Tibial artery (tissue), 4 donors: ENCODE data around the gene RALBP1.

ENCODE experiments used
- DNase-seq, 2 donors: peaks; one replicate each; pipeline ENCODE4 v3.0.0-alpha.2; 2019
- H3K27ac ChIP-seq, 2 donors: fragments of 200-600 bp; sonication (generic) in 1 of 2; 1 replicate in 1 of 2; 2 replicates in 1 of 2; pipeline ENCODE4 v1.5.1; 2018 to 2019; ENCODE audit warnings: mild to moderate bottlenecking in 1 of 2
- H3K27me3 ChIP-seq, 2 donors: fragments of 200-600 bp; sonication (generic) in 1 of 2; one replicate each; pipeline versions ENCODE4 v1.5.1 to v1.6.0; 2016 to 2019
- H3K36me3 ChIP-seq, 3 donors: fragments of 200-600 bp; sonication (generic) in 2 of 3; one replicate each; pipeline ENCODE4 v1.5.1; 2016 to 2019; ENCODE audit warnings: mild to moderate bottlenecking in 2 of 3
- H3K4me1 ChIP-seq, 4 donors: fragments of 200-600 bp; sonication (generic) in 2 of 4; 1 replicate in 3 of 4; 2 replicates in 1 of 4; pipeline ENCODE4 v1.5.1; 2016 to 2019
- H3K4me3 ChIP-seq, 2 donors: fragments of 200-600 bp; sonication (generic) in 1 of 2; 1 replicate in 1 of 2; 2 replicates in 1 of 2; pipeline ENCODE4 v1.5.1; 2018 to 2019; ENCODE audit warnings: mild to moderate bottlenecking in 2 of 2
- H3K9me3 ChIP-seq, 3 donors: fragments of 200-600 bp; sonication (generic) in 1 of 3; one replicate each; pipeline ENCODE4 v1.5.1; 2016 to 2019
- CTCF ChIP-seq, 2 experiments: fragments of 200-600 bp in 1 of 2; fragments of 450-650 bp in 1 of 2; IDR thresholded peaks; one replicate each; pipeline ENCODE4 v1.5.1; 2017 to 2019; ENCODE audit warnings: antibody characterized with exemption in 2 of 2, mild to moderate bottlenecking in 1 of 2, moderate library complexity in 1 of 2
- intact Hi-C: fragments of 100-400 bp; cut with DNase I; formaldehyde crosslinking; loops from one replicate; pipeline ENCODE4 v1.15.0; 2023; ENCODE audit warnings: low total_unique reads

The RALBP1 gene

GRCh38 chr18:9466127-9466526 is 9.2 kb upstream of the RALBP1 start:
- Histone ChIP-seq H3K4me1 (no peaks in the 10 kb centered on the region), H3K27me3 (no peaks in the 10 kb centered on the region), H3K36me3 (no peaks in the 10 kb centered on the region), H3K4me3 (no peak overlapping the region), H3K27ac (no peak overlapping the region), H3K9me3 (peaks cover 0 to 15% (median 11%) of the 10 kb centered on the region in 3 donors)
- TF ChIP-seq CTCF (IDR thresholded peaks at IDR 0.05), result no peak
- intact Hi-C loops, result no loop called here
- DNase-seq, result no peak

GRCh38 chr18:9466846-9467245 is 8.5 kb upstream of the RALBP1 start:
- no peaks in the 10 kb centered on the region for H3K27me3 ChIP-seq
- H3K4me1 ChIP-seq, result no peaks in the 10 kb centered on the region
- peaks cover 0 to 15% (median 11%) of the 10 kb centered on the region in 3 donors for H3K9me3 ChIP-seq
- no peak for TF ChIP-seq CTCF (IDR thresholded peaks at IDR 0.05)
- no peak for DNase-seq
- intact Hi-C loops, result no loop called here
- H3K36me3 ChIP-seq, result no peaks in the 10 kb centered on the region
- H3K27ac ChIP-seq, result no peak overlapping the region
- H3K4me3 ChIP-seq, result no peak overlapping the region

- DNase-seq, result no peak
- intact Hi-C loops, result no loop called here
- Histone ChIP-seq H3K4me3 (no peak overlapping the region), H3K9me3 (peaks cover 0 to 15% (median 11%) of the 10 kb centered on the region in 3 donors), H3K27me3 (no peaks in the 10 kb centered on the region), H3K27ac (no peak overlapping the region), H3K36me3 (no peaks in the 10 kb centered on the region), H3K4me1 (peaks cover 0 to 2% (median under 1%) of the 10 kb centered on the region in 4 donors)
- no peak for TF ChIP-seq CTCF (IDR thresholded peaks at IDR 0.05)
Observed at GRCh38 chr18:9468998-9469397, 6.3 kb upstream of the RALBP1 start.

GRCh38 chr18:9469685-9470084 is 5.6 kb upstream of the RALBP1 start:
- Histone ChIP-seq H3K27me3 (no peaks in the 10 kb centered on the region), H3K9me3 (peaks cover 0 to 15% (median 11%) of the 10 kb centered on the region in 3 donors), H3K27ac (no peak overlapping the region), H3K4me1 (peaks cover 0 to 7% (median 3%) of the 10 kb centered on the region in 4 donors), H3K36me3 (no peaks in the 10 kb centered on the region), H3K4me3 (no peak overlapping the region)
- no peak for DNase-seq
- intact Hi-C loops, result no loop called here
- no peak for TF ChIP-seq CTCF (IDR thresholded peaks at IDR 0.05)

GRCh38 chr18:9474108-9474982 is 968 bp upstream of the RALBP1 start:
- intact Hi-C loops, result loop anchor here (2.0 kb wide), 1 partner anchor 140 kb away; the partner anchor contains the start of gene TWSG1
- H3K27me3 ChIP-seq, result no peaks in the 10 kb centered on the region

More at GRCh38 chr18:9474108-9474982, 968 bp upstream of the RALBP1 start:
- Histone ChIP-seq H3K27ac (peak overlapping the region; percentile 94 to 97), H3K4me1 (peaks cover 0 to 24% (median 6%) of the 10 kb centered on the region in 4 donors), H3K4me3 (peak overlapping the region; percentile 91 to 97), H3K36me3 (peaks cover 5 to 18% (median 5%) of the 10 kb centered on the region in 3 donors), H3K9me3 (no peaks in the 10 kb centered on the region)
- TF ChIP-seq CTCF (IDR thresholded peaks at IDR 0.05), result no peak
- DNase-seq, result peak in 1 of 2 donors; percentile 21
